ENCODE measurements around the gene CT47C1.

The CT47C1 gene

DNA sequence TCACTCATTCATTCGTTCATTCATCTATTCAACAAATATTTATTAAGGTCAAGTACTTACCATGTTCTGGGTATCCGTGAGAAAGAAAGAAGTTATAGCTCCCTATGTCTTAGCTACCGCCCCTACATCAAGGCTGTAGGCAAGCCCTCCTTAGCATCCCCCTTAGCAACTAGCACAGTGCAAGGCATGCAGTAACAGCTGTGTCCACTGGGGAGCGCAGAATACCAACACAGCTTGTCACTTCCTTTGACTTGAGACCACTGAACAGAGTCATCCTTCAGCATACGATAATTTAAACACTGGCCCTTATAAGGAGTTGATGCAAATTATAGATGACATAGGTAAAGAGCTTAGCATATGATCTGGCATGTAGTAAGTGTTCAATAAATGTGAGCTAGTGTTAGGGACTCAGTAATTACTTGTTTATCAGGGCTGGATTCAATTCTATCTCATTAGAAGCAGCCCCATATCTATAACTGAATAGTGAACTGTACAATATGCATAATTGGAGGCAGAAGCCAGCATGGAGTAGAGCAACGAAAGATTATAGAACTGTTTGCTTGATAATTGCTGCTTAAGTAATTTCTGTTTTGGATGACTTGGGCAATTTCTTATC is 46.1 kb downstream of the CT47C1 start:
- Histone ChIP-seq H3K9me2 (ENCODE audit: low read depth, low read length) (no peaks in the 10 kb centered on the region), H3K9ac (ENCODE audit: low read length) (no peak overlapping the region), H3F3A (ENCODE audit: insufficient read depth, low read length) (no peaks in the 10 kb centered on the region), H3K27ac (ENCODE audit: low read depth, low read length, poor library complexity, severe bottlenecking) (no peak overlapping the region), H3K4me3 (ENCODE audit: low read depth, low read length, poor library complexity, severe bottlenecking) (no peak overlapping the region), H3K79me2 (ENCODE audit: insufficient read depth, low read length) (no peaks in the 10 kb centered on the region), H3K36me3 (ENCODE audit: insufficient read depth, low read length) (no peaks in the 10 kb centered on the region), H2AFZ (ENCODE audit: low read length) (no peak overlapping the region), H3K4me1 (ENCODE audit: insufficient read depth, low read length, severe bottlenecking) (no peaks in the 10 kb centered on the region), H3K9me3 (ENCODE audit: low read length) (no peaks in the 10 kb centered on the region), H4K20me1 (ENCODE audit: insufficient read depth, low read length) (no peaks in the 10 kb centered on the region), H3K27me3 (ENCODE audit: insufficient read depth, low read length) (no peaks in the 10 kb centered on the region), H3K4me2 (ENCODE audit: low read length) (no peak overlapping the region)
- TF ChIP-seq, protein P1, sequence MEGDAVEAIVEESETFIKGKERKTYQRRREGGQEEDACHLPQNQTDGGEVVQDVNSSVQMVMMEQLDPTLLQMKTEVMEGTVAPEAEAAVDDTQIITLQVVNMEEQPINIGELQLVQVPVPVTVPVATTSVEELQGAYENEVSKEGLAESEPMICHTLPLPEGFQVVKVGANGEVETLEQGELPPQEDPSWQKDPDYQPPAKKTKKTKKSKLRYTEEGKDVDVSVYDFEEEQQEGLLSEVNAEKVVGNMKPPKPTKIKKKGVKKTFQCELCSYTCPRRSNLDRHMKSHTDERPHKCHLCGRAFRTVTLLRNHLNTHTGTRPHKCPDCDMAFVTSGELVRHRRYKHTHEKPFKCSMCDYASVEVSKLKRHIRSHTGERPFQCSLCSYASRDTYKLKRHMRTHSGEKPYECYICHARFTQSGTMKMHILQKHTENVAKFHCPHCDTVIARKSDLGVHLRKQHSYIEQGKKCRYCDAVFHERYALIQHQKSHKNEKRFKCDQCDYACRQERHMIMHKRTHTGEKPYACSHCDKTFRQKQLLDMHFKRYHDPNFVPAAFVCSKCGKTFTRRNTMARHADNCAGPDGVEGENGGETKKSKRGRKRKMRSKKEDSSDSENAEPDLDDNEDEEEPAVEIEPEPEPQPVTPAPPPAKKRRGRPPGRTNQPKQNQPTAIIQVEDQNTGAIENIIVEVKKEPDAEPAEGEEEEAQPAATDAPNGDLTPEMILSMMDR (IDR thresholded peaks at IDR 0.05; ENCODE audit: low read length), result peak; percentile 66
- TF ChIP-seq EZH2 (IDR thresholded peaks at IDR 0.05; ENCODE audit: borderline replicate concordance, low read length), result no peak

DNA sequence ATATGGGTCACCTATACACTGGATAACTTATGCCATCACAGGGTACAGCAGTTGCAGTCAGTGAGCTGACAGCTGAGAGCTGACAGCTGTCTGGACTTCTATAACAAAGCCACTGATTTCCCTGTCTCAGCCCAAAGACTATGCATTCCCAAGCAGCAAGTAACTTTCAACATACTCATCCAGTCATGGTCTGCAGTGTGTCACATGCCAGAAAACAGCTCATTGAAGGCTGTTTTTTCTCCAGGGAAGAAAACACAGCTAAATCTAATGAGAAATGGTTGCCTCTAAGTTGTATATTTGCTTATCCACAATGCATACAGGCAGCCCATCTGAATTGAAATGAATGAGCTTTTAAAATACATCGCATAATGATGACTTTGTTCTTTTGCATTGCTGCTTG is 48.5 kb downstream of the CT47C1 start:
- Histone ChIP-seq H3K4me1 (ENCODE audit: insufficient read depth, low read length, severe bottlenecking) (no peaks in the 10 kb centered on the region), H3K9me2 (ENCODE audit: low read depth, low read length) (no peaks in the 10 kb centered on the region), H4K20me1 (ENCODE audit: insufficient read depth, low read length) (no peaks in the 10 kb centered on the region), H3K36me3 (ENCODE audit: insufficient read depth, low read length) (no peaks in the 10 kb centered on the region), H3K9ac (ENCODE audit: low read length) (no peak overlapping the region), H3K4me2 (ENCODE audit: low read length) (no peak overlapping the region), H3K79me2 (ENCODE audit: insufficient read depth, low read length) (no peaks in the 10 kb centered on the region), H3K27ac (ENCODE audit: low read depth, low read length, poor library complexity, severe bottlenecking) (no peak overlapping the region), H3F3A (ENCODE audit: insufficient read depth, low read length) (no peaks in the 10 kb centered on the region), H3K27me3 (ENCODE audit: insufficient read depth, low read length) (no peaks in the 10 kb centered on the region), H3K9me3 (ENCODE audit: low read length) (no peaks in the 10 kb centered on the region), H2AFZ (ENCODE audit: low read length) (no peak overlapping the region), H3K4me3 (ENCODE audit: low read depth, low read length, poor library complexity, severe bottlenecking) (no peak overlapping the region)
- TF ChIP-seq EZH2 (IDR thresholded peaks at IDR 0.05; ENCODE audit: borderline replicate concordance, low read length), result no peak
- TF ChIP-seq, protein P1 (IDR thresholded peaks at IDR 0.05; ENCODE audit: low read length), result no peak
